Prostate gland (tissue), 2 donors: ENCODE measurements around the gene ANKRD44.

Source experiments
- POLR2A ChIP-seq: fragments of 450-650 bp; IDR thresholded peaks from one replicate; pipeline ENCODE4 v1.6.1; 2016; ENCODE audit warnings: antibody characterized with exemption, mild to moderate bottlenecking
- TF ChIP-seq, protein P1 (sequence below), 4 experiments: fragments of 200-600 bp in 2 of 4; fragments of 450-650 bp in 2 of 4; sonication (generic) in 2 of 4; IDR thresholded peaks; 1 replicate in 3 of 4; 2 replicates in 1 of 4; pipeline ENCODE4 v1.5.1; 2016 to 2019; ENCODE audit warnings: antibody characterized with exemption in 4 of 4, mild to moderate bottlenecking in 2 of 4, moderate library complexity in 2 of 4

- TF ChIP-seq, protein P1, sequence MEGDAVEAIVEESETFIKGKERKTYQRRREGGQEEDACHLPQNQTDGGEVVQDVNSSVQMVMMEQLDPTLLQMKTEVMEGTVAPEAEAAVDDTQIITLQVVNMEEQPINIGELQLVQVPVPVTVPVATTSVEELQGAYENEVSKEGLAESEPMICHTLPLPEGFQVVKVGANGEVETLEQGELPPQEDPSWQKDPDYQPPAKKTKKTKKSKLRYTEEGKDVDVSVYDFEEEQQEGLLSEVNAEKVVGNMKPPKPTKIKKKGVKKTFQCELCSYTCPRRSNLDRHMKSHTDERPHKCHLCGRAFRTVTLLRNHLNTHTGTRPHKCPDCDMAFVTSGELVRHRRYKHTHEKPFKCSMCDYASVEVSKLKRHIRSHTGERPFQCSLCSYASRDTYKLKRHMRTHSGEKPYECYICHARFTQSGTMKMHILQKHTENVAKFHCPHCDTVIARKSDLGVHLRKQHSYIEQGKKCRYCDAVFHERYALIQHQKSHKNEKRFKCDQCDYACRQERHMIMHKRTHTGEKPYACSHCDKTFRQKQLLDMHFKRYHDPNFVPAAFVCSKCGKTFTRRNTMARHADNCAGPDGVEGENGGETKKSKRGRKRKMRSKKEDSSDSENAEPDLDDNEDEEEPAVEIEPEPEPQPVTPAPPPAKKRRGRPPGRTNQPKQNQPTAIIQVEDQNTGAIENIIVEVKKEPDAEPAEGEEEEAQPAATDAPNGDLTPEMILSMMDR (IDR thresholded peaks at IDR 0.05): no peak
- TF ChIP-seq POLR2A: no peak
Measured at GRCh38 chr2:197306024-197306695, 4.4 kb downstream of the ANKRD44 start.
